K562 (cell line): ENCODE data around the gene TBRG1. TPM values are rescaled to one million over a fixed set of nuclear protein-coding genes. Genes with fewer than 3 reads are reported as not detected.
A peak's percentile ranks its signal among the peaks of the same experiment; 100 is the strongest.

Experiments
- ATF1 ChIP-seq, 2 experiments: fragments of 450-650 bp in 1 of 2; IDR thresholded peaks; 2 replicates each; pipeline ENCODE4 v1.6.1; 2016; ENCODE audit warnings: missing compliant biosample characterization in 1 of 2, missing genetic modification characterization in 1 of 2
- BCOR ChIP-seq: fragments of 450-650 bp; IDR thresholded peaks from 2 replicates; pipeline ENCODE4 v1.6.1; 2016
- CEBPB ChIP-seq: fragments of 450-650 bp; IDR thresholded peaks from 2 replicates; pipeline ENCODE4 v1.6.1; 2016; ENCODE audit warnings: missing genetic modification characterization, missing compliant biosample characterization
- CEBPZ ChIP-seq: fragments of 150-350 bp; IDR thresholded peaks from 2 replicates; pipeline ENCODE4 v1.6.1; 2014; ENCODE audit warnings: low read depth, mild to moderate bottlenecking, low read length, borderline replicate concordance
- DDX20 ChIP-seq: fragments of 450-650 bp; IDR thresholded peaks from 2 replicates; pipeline ENCODE4 v1.6.1; 2016; ENCODE audit warnings: missing genetic modification characterization, low read depth, mild to moderate bottlenecking, missing compliant biosample characterization, moderate library complexity
- ELF1 ChIP-seq: fragments of 200-800 bp; sonication (Bioruptor generic); IDR thresholded peaks from 2 replicates; pipeline ENCODE4 v1.6.1; 2016; ENCODE audit warnings: missing genetic modification characterization, missing compliant biosample characterization
- HOMEZ ChIP-seq: fragments of 250-450 bp; sonication (Bioruptor Pico); IDR thresholded peaks from 2 replicates; pipeline ENCODE4 v1.4.0; 2020; ENCODE audit warnings: mild to moderate bottlenecking, moderate library complexity
- MEF2A ChIP-seq: IDR thresholded peaks from 2 replicates; pipeline ENCODE4 v1.6.1; 2011; ENCODE audit warnings: low read depth, mild to moderate bottlenecking, low read length, moderate library complexity; ENCODE audit not compliant: control insufficient read depth
- MTA2 ChIP-seq: fragments of 450-650 bp; IDR thresholded peaks from 2 replicates; pipeline ENCODE4 v1.6.1; 2016; ENCODE audit warnings: low read depth
- NEUROD1 ChIP-seq: fragments of 150-350 bp; IDR thresholded peaks from 2 replicates; pipeline ENCODE4 v1.6.1; 2014; ENCODE audit warnings: borderline replicate concordance, low read length, low read depth; ENCODE audit not compliant: partially characterized antibody
- NFATC3 ChIP-seq: fragments of 450-650 bp; IDR thresholded peaks from 2 replicates; pipeline ENCODE4 v1.6.1; 2017; ENCODE audit warnings: mild to moderate bottlenecking
- NUFIP1 ChIP-seq: fragments of 450-650 bp; IDR thresholded peaks from 2 replicates; pipeline ENCODE4 v1.6.1; 2018; ENCODE audit not compliant: partially characterized antibody
- POLR2H ChIP-seq: IDR thresholded peaks from 2 replicates; pipeline ENCODE4 v1.6.1; 2016; ENCODE audit warnings: missing genetic modification characterization, low read depth, mild to moderate bottlenecking, control low read depth, missing compliant biosample characterization, moderate library complexity
- RBM25 ChIP-seq: fragments of 200-400 bp; formaldehyde crosslinking; IDR thresholded peaks from 2 replicates; pipeline ENCODE4 v1.6.1; 2018; ENCODE audit warnings: low read length, low read depth, moderate library complexity; ENCODE audit not compliant: severe bottlenecking
- SMARCE1 ChIP-seq: fragments of 450-650 bp; IDR thresholded peaks from 2 replicates; pipeline ENCODE4 v1.7.1; 2016; ENCODE audit warnings: mild to moderate bottlenecking
- XRCC3 ChIP-seq: fragments of 450-650 bp; IDR thresholded peaks from 2 replicates; pipeline ENCODE4 v1.6.1; 2017; ENCODE audit warnings: mild to moderate bottlenecking, moderate library complexity
- ZNF717 ChIP-seq: fragments of 250-450 bp; sonication (Bioruptor Pico); IDR thresholded peaks from 2 replicates; pipeline ENCODE4 v1.5.0; 2021
- polyA plus RNA-seq, 8 experiments: library from polyadenylated mRNA; depleted of rRNA in 4 of 8; stranded (reverse) in 5 of 8; unstranded in 3 of 8; fragments of >200 nt; fragmentation: Nextera tagmentation in 2 of 8; fragmentation: Illumina TruSeq in 1 of 8; extraction: Ambion mirVana in 2 of 8; extraction: Trizol in 1 of 8; gene quantifications; 2 replicates each; pipeline versions ENCODE4 v1.2.1 to v1.2.3, GENCODE V29; 2011 to 2014; ENCODE audit warnings: inconsistent platforms in 1 of 8, missing spikeins in 1 of 8
- total RNA-seq, 7 experiments: library from RNA; depleted of rRNA in 6 of 7; stranded (reverse); fragments of >200 nt in 6 of 7; fragmentation: Illumina TruSeq in 2 of 7; extraction: Trizol in 2 of 7; gene quantifications; 2 replicates each; pipeline versions ENCODE4 v1.2.1 to v1.2.3, GENCODE V29; 2011 to 2021; ENCODE audit warnings: low replicate concordance in 1 of 7
- TF ChIP-seq, protein P1 (sequence below): fragments of 450-650 bp; IDR thresholded peaks from 2 replicates; pipeline ENCODE4 v1.6.1; 2014; ENCODE audit warnings: low read depth, mild to moderate bottlenecking, moderate library complexity, borderline replicate concordance

The TBRG1 gene
- total and polyA plus RNA-seq, 9 of the 15 experiments (the other 6 are each of a cell fraction or from before 2014, with no cell fraction given): 8.7 to 30.0 (median 20.2) TPM

GRCh38 chr11:124643605-124644425 lies 21.2 kb downstream of the TBRG1 start (continued):
- peak; percentile 46 for TF ChIP-seq ELF1 (tag)
- 0 out of 2 replicates have a peak, but pooled peaks have one; percentile 15 for TF ChIP-seq SMARCE1
- TF ChIP-seq MEF2A: 0 out of 2 replicates have a peak, but pooled peaks have one; percentile 14
- no peak for TF ChIP-seq ATF1 (CRISPR knock-in tag; IDR thresholded peaks at IDR 0.05)
- 0 out of 2 replicates have a peak, but pooled peaks have one; percentile 11 for TF ChIP-seq ATF1 (tag; IDR thresholded peaks at IDR 0.05)
- no peak for TF ChIP-seq MTA2
- peak; percentile 90 for TF ChIP-seq POLR2H
- TF ChIP-seq DDX20 (tag): peak; percentile 40; the same call in 1 of the 2 replicates
- TF ChIP-seq NFATC3: no peak
- no peak for TF ChIP-seq CEBPB (tag)
- peak; percentile 13 for TF ChIP-seq RBM25
- no peak for TF ChIP-seq XRCC3
- no peak for TF ChIP-seq BCOR
- TF ChIP-seq ZNF717 (CRISPR knock-in tag): no peak
- TF ChIP-seq HOMEZ: no peak
- TF ChIP-seq CEBPZ: no peak
- no peak for TF ChIP-seq NUFIP1
- peak; percentile 32 for TF ChIP-seq NEUROD1
- TF ChIP-seq, protein P1, sequence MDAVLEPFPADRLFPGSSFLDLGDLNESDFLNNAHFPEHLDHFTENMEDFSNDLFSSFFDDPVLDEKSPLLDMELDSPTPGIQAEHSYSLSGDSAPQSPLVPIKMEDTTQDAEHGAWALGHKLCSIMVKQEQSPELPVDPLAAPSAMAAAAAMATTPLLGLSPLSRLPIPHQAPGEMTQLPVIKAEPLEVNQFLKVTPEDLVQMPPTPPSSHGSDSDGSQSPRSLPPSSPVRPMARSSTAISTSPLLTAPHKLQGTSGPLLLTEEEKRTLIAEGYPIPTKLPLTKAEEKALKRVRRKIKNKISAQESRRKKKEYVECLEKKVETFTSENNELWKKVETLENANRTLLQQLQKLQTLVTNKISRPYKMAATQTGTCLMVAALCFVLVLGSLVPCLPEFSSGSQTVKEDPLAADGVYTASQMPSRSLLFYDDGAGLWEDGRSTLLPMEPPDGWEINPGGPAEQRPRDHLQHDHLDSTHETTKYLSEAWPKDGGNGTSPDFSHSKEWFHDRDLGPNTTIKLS: no peak
